ENCODE measurements around the gene RCSD1.

RCSD1 gene

DNA sequence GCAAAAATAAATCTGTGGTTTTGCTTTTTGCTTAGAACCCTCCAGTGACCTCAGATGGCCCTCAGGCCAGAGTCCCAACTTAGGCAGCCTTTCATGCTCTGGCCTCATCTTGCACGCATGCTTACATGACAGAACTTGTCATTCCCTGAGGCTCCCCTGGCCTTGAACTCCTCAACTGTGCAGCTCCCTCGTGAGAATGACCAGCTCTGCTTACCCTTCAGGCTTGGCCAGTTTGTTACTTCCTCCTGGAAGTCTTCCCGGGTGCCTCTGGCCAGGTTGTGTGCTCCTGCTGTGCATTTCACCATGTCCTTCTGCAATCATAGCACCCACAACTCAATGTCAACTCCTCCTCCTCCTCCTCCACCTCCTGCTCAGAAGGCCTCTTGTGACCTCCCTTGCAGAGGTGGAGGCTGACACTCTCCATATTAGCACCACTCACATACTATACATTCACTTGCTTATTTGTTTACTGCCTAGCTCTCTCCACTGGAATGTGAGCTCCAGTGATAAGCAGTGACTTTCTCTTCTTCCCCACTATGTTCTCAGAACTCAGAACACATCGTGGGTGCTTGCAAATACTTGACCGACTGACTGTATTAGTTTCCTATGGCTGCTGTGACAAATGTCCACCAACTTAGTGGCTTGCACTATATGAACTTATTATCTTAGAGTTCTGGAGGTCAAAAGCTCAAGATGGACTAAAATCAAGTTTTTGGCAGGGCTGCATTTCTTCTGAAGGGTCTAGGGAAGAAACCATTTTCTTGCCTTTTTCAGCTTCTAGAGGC is 41.9 kb downstream of the RCSD1 start:
- no peak overlapping the region for H3K27ac ChIP-seq
- H2AFZ ChIP-seq: no peak overlapping the region
- H3K27me3 ChIP-seq (ENCODE audit: control insufficient read depth, insufficient read depth, low read length): no peaks in the 10 kb centered on the region
- no peaks in the 10 kb centered on the region for H3K36me3 ChIP-seq (ENCODE audit: control insufficient read depth, insufficient read depth, low read length)
- H3K9me3 ChIP-seq (ENCODE audit: control insufficient read depth, low read length): no peaks in the 10 kb centered on the region
- H3K4me3 ChIP-seq (ENCODE audit: low read depth, low read length): no peak overlapping the region
- H3K4me1 ChIP-seq: peaks cover under 1% of the 10 kb centered on the region
- no peak overlapping the region for H3K9ac ChIP-seq
- TF ChIP-seq, protein P1, sequence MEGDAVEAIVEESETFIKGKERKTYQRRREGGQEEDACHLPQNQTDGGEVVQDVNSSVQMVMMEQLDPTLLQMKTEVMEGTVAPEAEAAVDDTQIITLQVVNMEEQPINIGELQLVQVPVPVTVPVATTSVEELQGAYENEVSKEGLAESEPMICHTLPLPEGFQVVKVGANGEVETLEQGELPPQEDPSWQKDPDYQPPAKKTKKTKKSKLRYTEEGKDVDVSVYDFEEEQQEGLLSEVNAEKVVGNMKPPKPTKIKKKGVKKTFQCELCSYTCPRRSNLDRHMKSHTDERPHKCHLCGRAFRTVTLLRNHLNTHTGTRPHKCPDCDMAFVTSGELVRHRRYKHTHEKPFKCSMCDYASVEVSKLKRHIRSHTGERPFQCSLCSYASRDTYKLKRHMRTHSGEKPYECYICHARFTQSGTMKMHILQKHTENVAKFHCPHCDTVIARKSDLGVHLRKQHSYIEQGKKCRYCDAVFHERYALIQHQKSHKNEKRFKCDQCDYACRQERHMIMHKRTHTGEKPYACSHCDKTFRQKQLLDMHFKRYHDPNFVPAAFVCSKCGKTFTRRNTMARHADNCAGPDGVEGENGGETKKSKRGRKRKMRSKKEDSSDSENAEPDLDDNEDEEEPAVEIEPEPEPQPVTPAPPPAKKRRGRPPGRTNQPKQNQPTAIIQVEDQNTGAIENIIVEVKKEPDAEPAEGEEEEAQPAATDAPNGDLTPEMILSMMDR (IDR thresholded peaks at IDR 0.05): no peak
- no peaks in the 10 kb centered on the region for H3K79me2 ChIP-seq
- H3K4me2 ChIP-seq (ENCODE audit: low read length): no peak overlapping the region

DNA sequence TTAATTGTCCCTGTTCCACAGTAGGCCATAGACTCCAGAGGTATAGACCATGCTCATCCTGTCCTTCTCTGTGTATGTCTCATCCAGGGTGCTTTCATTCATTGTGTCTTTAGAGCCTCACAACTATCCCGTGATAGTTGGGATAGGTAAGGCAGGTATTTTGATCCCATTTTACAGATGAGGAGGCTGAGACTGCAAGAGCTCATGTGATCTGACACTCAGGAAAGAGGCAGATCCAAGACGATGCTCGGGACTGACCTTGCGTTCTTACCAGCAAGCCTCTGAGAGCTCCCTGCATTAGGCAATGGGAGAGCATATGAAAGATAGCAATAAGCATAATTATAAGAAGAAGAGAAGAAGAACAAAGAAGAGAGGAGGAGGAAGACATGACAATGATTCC is 42.8 kb downstream of the RCSD1 start:
- no peaks in the 10 kb centered on the region for H3K36me3 ChIP-seq (ENCODE audit: control insufficient read depth, insufficient read depth, low read length)
- TF ChIP-seq, protein P1 (IDR thresholded peaks at IDR 0.05): no peak

DNA sequence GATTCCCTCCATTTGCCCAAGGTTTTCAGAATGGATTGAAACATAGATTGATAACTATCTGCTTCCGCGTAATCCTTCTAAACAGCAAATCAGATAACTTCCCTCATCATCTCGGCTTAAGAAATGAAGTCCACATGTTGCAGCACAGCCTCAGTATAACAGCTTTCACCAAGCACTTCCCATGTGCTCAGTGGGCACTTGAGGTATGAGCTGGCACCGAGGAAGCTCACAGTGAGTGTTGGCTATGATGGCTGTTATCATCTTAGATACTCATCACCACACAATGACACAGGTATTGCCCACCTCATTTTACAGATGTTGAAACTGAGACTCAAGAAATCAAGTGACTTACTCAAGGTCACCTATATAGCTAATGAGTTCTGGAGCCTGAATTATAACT is 43.2 kb downstream of the RCSD1 start:
- Histone ChIP-seq H3K36me3 (ENCODE audit: control insufficient read depth, insufficient read depth, low read length) (no peaks in the 10 kb centered on the region), H3K4me1 (peaks cover 5% of the 10 kb centered on the region), H3K27me3 (ENCODE audit: control insufficient read depth, insufficient read depth, low read length) (no peaks in the 10 kb centered on the region), H3K9me3 (ENCODE audit: control insufficient read depth, low read length) (no peaks in the 10 kb centered on the region), H2AFZ (no peak overlapping the region), H3K79me2 (no peaks in the 10 kb centered on the region), H3K9ac (no peak overlapping the region), H3K4me2 (ENCODE audit: low read length) (no peak overlapping the region), H3K27ac (no peak overlapping the region), H3K4me3 (ENCODE audit: low read depth, low read length) (no peak overlapping the region)
- TF ChIP-seq, protein P1 (IDR thresholded peaks at IDR 0.05): no peak

More for the DNA sequence above, 42.8 kb downstream of the RCSD1 start:
- Histone ChIP-seq H3K9me3 (ENCODE audit: control insufficient read depth, low read length) (no peaks in the 10 kb centered on the region), H3K27me3 (ENCODE audit: control insufficient read depth, insufficient read depth, low read length) (no peaks in the 10 kb centered on the region), H3K4me2 (ENCODE audit: low read length) (no peak overlapping the region), H3K4me3 (ENCODE audit: low read depth, low read length) (no peak overlapping the region), H3K4me1 (peaks cover 5% of the 10 kb centered on the region), H3K27ac (no peak overlapping the region), H3K79me2 (no peaks in the 10 kb centered on the region), H3K9ac (no peak overlapping the region), H2AFZ (no peak overlapping the region)

DNA sequence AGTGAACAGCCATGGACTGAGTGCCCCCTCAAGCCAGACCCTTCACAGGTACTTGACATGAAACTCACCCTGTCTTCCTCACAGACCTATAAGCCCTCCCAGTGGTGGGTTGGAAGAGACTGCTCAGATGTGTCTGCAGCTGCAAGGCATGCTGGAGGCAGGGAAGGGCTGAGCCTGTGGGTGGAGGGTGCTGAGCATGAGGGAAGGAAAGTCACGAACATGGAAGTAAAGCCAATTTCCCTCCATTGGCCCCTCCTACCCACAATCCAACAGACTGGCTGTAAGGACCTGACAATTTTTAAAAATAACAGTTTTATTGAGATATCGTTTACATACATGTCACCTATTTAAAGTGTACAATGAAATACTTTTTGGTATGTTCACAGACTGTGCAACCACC is 44.1 kb downstream of the RCSD1 start:
- Histone ChIP-seq H3K4me1 (peaks cover 5% of the 10 kb centered on the region), H3K9me3 (ENCODE audit: control insufficient read depth, low read length) (no peaks in the 10 kb centered on the region), H3K4me2 (ENCODE audit: low read length) (no peak overlapping the region), H3K36me3 (ENCODE audit: control insufficient read depth, insufficient read depth, low read length) (no peaks in the 10 kb centered on the region), H3K27me3 (ENCODE audit: control insufficient read depth, insufficient read depth, low read length) (no peaks in the 10 kb centered on the region), H3K9ac (no peak overlapping the region), H3K4me3 (ENCODE audit: low read depth, low read length) (no peak overlapping the region), H2AFZ (no peak overlapping the region), H3K27ac (no peak overlapping the region), H3K79me2 (no peaks in the 10 kb centered on the region)
- TF ChIP-seq, protein P1 (IDR thresholded peaks at IDR 0.05): no peak

DNA sequence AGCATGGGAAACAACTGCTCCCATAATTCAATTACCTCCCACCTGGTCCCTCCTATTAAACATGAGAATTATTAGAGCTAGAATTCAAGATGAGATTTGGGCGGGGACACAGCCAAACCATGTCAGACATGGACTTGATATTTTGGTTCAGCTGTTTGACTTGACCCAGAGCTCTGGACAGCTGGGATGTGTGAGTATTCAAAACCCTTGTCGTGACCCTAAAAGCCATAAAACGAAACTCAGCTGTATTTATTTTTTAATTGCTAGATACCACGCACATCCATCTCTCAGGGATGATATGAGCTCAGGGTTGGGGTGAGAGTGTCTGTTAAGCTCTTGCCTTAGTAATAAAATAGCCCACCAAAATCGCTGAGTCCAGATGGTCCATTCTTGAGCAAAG is 45.4 kb downstream of the RCSD1 start:
- TF ChIP-seq, protein P1 (IDR thresholded peaks at IDR 0.05): no peak
- H3K4me3 ChIP-seq (ENCODE audit: low read depth, low read length): no peak overlapping the region
- H3K4me2 ChIP-seq (ENCODE audit: low read length): no peak overlapping the region
- H3K27me3 ChIP-seq (ENCODE audit: control insufficient read depth, insufficient read depth, low read length): no peaks in the 10 kb centered on the region
- no peak overlapping the region for H2AFZ ChIP-seq
- peaks cover 5% of the 10 kb centered on the region for H3K4me1 ChIP-seq
- H3K36me3 ChIP-seq (ENCODE audit: control insufficient read depth, insufficient read depth, low read length): no peaks in the 10 kb centered on the region
- H3K79me2 ChIP-seq: no peaks in the 10 kb centered on the region
- H3K27ac ChIP-seq: no peak overlapping the region
- no peak overlapping the region for H3K9ac ChIP-seq
- no peaks in the 10 kb centered on the region for H3K9me3 ChIP-seq (ENCODE audit: control insufficient read depth, low read length)
